IMR-90 (cell line): ENCODE results near the gene SRRD.

Experiments used
- BHLHE40 ChIP-seq: fragments of 150-350 bp; IDR thresholded peaks from 2 replicates; pipeline ENCODE4 v1.6.1; 2016; ENCODE audit warnings: mild to moderate bottlenecking, low read depth, low read length
- CEBPB ChIP-seq: IDR thresholded peaks from 2 replicates; pipeline ENCODE4 v1.6.1; 2012; ENCODE audit warnings: low read depth, low read length, improper control_type of control experiment
- CTCF ChIP-seq: conservative IDR thresholded peaks from 2 replicates; pipeline ENCODE4 v1.5.1; 2012; ENCODE audit warnings: mild to moderate bottlenecking, low read depth, low read length, improper control_type of control experiment
- ELK1 ChIP-seq: fragments of 150-350 bp; IDR thresholded peaks from 2 replicates; pipeline ENCODE4 v1.6.1; 2016; ENCODE audit warnings: low read depth, mild to moderate bottlenecking, low read length, moderate library complexity, borderline replicate concordance
- MXI1 ChIP-seq: IDR thresholded peaks from 2 replicates; pipeline ENCODE4 v1.6.1; 2012; ENCODE audit warnings: low read depth, mild to moderate bottlenecking, low read length, moderate library complexity, borderline replicate concordance
- NFE2L2 ChIP-seq: fragments of 150-350 bp; IDR thresholded peaks from 2 replicates; pipeline ENCODE4 v1.6.1; 2016; ENCODE audit warnings: low read depth, mild to moderate bottlenecking, low read length
- POLR2A ChIP-seq: IDR thresholded peaks from 2 replicates; pipeline ENCODE4 v1.6.1; 2012; ENCODE audit warnings: mild to moderate bottlenecking, low read depth, low read length
- RAD21 ChIP-seq: IDR thresholded peaks from 2 replicates; pipeline ENCODE4 v1.6.1; 2012; ENCODE audit warnings: low read length, improper control_type of control experiment

DNA sequence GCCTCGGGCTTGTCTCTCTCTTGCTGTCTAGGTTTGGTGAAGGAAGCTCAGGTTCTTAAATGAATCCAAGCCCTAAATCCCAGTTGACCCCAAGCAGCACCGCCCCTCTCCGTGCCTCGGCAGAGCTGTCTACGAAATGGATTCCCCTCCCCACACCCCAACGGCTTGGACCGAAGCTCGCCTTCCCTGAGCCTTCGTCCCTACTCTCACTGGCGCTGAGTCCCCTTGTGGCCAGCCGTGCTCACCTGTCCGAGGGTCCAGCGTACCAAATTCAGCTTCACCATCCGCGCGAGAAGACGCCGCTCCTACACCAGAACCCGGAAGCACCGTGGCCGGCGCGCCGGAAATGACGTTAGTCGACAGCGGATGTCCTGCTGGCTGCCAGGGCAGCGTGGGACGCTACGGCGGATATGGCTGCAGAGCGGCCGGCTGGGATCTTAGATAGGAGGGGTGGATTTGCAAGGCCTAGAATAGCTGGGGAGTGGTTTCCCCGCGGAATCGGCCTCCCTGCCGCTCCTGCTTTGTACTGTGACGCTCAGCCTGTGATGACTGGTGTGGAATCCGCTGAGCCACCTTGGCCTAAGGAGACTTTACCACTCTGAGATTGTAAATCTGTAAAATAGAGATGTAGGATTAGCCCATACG, 28.6 kb downstream of the SRRD start, which contains the start of gene TFIP11:
- TF ChIP-seq BHLHE40 (no peak), CTCF (0 out of 2 replicates have a peak, but pooled peaks have one; percentile 9), POLR2A (peak; percentile 68; the same call in 1 of the 2 replicates), CEBPB (no peak), RAD21 (no peak; the same call in 1 of the 2 replicates), NFE2L2 (no peak), MXI1 (peak; percentile 96), ELK1 (no peak)
